ENCODE results near the gene WWOX.
A peak's percentile ranks its signal among the peaks of the same experiment; 100 is the strongest.
"Not testable (repeated sequence)": the region's sequence is repeated elsewhere in the genome, so short reads cannot be mapped to it uniquely, and the experiment has no call there.

The WWOX gene

DNA sequence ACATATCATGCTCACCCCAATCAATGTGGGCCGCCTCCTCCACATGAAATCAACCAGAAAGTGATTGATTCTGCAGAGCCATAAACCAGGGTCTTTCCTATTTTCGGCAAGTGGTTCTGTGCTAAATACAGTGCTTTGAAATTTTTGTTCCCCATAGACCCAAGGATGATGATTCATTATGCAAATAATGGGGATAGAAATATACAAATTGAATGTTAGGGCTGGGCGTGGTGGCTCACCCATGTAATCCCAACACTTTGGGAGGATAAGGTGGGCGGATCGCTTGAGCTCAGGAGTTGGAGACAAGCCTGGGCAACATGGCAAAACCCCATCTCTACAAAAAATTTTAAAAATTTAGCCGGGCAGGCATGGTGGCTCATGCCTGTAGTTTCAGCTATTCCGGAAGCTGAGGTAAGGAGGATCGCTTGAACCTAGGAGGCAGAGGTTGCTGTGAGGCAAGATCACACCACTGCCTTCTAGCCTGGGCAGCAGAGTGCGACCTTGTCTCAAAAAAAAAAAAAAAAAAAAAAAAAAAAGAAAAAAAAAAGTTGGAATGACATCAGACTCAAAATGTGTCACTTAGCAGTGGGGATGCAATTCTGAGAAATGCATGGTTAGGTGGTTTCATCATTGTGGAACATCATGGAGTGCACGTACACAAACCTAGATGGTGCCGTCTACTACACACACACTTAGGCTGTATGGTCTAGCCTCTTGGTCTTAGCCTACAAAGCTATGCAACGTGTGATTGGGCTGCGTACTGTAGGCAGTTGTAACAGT is 919.4 kb downstream of the WWOX start:
- DNase-seq: no peak

DNA sequence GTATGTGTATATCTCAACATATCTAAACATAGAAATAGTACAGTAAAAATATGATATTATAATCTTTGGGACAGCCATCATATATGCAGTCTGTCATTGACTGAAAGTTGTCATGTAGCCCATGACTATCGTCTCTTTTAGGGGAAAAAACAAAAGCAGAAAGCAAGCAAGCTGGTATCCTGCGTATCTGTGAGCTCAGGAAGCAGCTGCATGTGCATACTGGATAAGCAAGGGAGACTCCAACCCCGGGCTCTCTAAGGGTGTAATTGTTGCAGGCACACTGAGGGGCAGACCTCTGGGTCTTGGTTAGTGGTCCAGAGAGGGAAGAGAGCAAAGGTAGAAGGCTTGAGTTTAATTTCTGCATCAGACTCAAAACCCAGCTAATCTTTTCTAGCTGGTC is 920.0 kb downstream of the WWOX start:
- no peak for DNase-seq

GRCh38 chr16:79021991-79022630 is 922.7 kb downstream of the WWOX start:
- DNase-seq: no peak

GRCh38 chr16:79026117-79026516 is 926.7 kb downstream of the WWOX start:
- no peak for DNase-seq

- no peak for DNase-seq
Observed at GRCh38 chr16:79036541-79036940, 937.1 kb downstream of the WWOX start.

GRCh38 chr16:79037521-79038373 is 938.3 kb downstream of the WWOX start:
- no peak for DNase-seq

- DNase-seq: no peak
Observed at GRCh38 chr16:79041206-79041605, 941.8 kb downstream of the WWOX start.

DNA sequence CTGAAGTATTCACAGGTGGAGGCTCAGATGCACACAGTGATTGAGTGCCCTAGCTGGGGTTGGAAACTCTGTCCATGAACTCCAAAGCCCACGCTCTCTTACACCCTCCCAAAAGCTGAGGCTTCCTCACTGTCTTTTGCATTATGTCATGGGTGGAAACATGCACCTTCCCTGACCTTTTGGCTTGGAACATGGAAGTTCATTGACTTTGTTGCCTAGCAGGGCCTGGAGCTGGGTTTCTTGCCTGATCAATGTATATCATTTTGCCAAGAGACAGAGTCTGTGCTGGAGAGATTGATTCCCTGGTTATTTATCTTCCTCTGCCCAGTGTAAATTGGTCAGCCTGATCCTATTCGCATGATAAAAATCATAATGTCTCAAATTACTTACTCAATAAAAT is 942.7 kb downstream of the WWOX start:
- no peak for DNase-seq

DNA sequence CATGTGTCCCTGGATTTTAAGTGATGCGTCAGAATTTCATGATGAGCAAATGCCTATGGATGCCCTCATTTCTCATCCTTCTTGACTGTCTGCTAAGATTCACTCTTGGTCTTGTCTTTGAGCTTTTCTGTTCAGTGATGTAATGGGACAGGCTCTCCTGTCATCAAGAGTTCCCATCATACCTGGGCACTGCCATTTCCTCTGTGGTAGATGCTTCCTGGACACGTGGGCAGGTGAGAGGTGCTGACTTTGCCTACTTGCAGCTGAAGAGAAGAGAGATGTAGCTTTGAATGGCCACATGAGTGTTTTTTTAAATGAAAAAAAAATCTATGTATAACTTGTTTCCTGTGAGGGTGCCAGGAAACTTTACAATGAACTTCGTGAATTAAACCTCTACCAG is 943.4 kb downstream of the WWOX start:
- peak; percentile 39 for DNase-seq

GRCh38 chr16:79045191-79045590 is 945.7 kb downstream of the WWOX start:
- DNase-seq: no peak

- DNase-seq: peak; percentile 52
Observed at GRCh38 chr16:79047337-79047736, 947.9 kb downstream of the WWOX start.

DNA sequence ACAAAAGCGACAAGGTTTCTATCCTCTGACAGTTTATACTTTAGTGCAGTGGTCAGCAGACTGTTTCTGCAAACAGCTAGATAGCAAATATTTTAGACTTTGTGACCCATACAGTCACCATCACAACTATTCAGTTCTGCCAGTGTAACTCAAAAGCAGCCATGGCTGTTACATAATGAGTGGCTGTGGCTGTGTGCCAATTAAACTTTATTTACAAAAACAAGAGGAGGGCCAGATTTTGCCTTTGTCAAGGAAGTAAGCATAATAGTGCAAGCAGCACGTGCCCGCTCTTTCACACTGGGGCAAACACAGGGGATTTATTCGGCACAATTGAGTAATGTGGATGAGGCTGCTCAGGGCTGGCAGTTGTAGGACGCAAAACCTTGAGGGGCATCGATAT is 949.6 kb downstream of the WWOX start:
- DNase-seq: no peak

DNA sequence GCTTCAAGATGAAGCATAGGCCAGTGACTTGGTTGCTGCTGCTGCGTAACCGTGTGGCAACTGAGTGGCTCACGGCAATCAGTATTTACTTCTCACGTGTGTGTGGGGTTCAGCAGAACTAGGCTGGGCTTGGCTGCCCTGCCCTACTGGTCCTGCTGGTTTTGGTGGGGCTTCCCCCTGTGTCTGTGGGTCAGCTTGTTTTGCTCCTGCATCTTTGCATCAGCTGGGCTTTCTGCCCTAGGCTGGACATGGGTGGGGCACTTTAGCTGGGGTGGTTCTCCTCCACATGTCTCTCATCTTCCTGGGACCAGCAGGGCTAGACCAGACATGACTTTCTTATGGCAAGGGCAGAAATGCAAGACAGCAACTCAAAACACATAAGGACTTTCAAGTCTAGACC is 950.6 kb downstream of the WWOX start:
- DNase-seq: no peak

DNA sequence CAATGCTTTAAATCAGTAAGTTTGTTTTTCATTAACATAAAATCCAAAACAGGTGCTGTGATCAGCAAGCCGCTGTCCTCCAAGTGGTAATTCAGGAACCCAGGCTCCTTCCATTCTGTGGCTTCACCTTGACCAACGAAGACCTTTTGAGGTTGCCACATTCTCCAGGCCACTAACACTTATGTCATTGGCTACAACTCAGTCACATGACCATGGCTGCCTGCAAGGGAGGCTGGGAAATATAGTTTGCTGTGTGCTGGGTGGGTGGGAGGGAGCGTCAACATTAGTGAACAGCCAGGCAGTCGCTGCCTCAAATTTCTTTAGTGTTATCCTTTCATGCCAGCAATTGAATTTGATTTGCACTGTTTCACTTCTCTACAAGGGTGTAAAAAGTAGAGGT is 951.9 kb downstream of the WWOX start:
- no peak for DNase-seq

DNA sequence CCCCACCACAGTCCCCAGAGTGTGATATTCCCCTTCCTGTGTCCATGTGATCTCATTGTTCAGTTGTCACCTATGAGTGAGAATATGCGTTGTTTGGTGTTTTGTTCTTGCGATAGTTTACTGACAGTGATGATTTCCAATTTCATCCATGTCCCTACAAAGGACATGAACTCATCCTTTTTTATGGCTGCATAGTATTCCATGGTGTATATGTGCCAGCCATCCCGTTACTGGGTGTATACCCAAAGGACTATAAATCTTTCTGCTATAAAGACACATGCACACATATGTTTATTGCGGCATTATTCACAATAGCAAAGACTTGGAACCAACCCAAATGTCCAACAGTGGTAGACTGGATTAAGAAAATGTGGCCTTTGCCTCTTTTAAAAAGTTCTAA is 952.7 kb downstream of the WWOX start:
- DNase-seq: not testable (repeated sequence)

GRCh38 chr16:79053577-79053976 is 954.1 kb downstream of the WWOX start:
- no peak for DNase-seq

- no peak for DNase-seq
Observed at GRCh38 chr16:79054211-79054984, 954.9 kb downstream of the WWOX start.

- no peak for DNase-seq
Observed at GRCh38 chr16:79055251-79055970, 956.0 kb downstream of the WWOX start.

GRCh38 chr16:79061181-79061580 is 961.7 kb downstream of the WWOX start:
- DNase-seq: no peak

DNA sequence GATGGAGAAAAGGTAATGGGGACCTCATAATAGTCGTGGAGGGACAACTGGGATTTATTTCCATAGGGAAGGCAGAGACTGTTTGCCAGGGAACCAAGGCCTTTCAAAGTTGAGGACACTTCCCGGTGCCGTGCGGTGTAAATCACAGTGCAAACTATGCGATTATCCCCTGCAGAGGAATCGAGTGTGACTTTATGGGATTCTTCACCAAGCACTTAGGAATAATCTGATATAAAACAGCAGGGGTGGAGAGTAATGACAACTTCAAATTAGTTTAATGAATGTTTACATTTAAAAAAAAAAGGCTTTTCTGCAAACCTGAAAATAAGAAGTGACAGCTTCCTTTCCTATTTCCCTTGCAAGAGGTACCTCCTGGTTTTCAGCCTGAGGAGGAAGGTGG is 962.9 kb downstream of the WWOX start:
- no peak for DNase-seq

DNA sequence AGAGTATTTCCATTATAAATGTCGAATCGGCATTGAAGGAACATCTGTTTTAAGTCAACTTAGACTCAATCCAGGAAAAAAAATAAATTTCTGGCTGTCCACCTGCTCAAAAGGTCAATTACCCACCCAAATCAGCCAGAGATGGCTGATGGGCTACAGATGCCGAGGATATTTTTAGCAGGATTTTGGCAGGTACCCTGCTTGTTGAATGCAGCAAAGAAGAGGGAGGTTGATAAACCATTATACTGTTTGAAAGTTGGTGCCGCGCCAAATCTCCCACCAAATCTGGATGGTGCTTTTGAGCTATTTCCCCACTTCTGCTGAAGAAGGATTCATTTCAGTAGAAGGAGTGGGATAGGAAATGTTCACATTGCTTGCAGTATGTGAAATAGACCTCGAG is 963.4 kb downstream of the WWOX start:
- no peak for DNase-seq

GRCh38 chr16:79064256-79064972 is 965.0 kb downstream of the WWOX start:
- no peak for DNase-seq

Measured in activated CD4-positive, alpha-beta T cell treated with anti-CD3 and anti-CD28 coated beads, Interleukin-2, Interleukin-6, amounts not matched to agents 100 ng/mL and 50 ng/mL, durations not matched to agents 16 hours and 8 hours (primary cell).